ENCODE data around the gene SEMA7A.
A peak's percentile ranks its signal among the peaks of the same experiment; 100 is the strongest.

GRCh38 chr15:74382004-74382816 is 51.5 kb downstream of the SEMA7A start:
- TF ChIP-seq CTCF (IDR thresholded peaks at IDR 0.05; ENCODE audit: poor library complexity) (peak; percentile 96), EZH2 (IDR thresholded peaks at IDR 0.05; ENCODE audit: borderline replicate concordance) (no peak)

Measured in hepatocyte (in vitro differentiated cells).